Globus pallidus (tissue), 1 donor: ENCODE results near the gene NASP.
A peak's percentile ranks its signal among the peaks of the same experiment; 100 is the strongest.

ENCODE experiments used
- DNase-seq: peaks from one replicate; pipeline ENCODE4 v3.0.0-alpha.2; 2015; ENCODE audit warnings: low spot score

The NASP gene

GRCh38 chr1:45583666-45584350 lies at the start of gene NASP:
Gene NASP (plus strand): TSS chr1:45584041. CDS start chr1:45584147, 106 bp downstream.
- peak; percentile 89 for DNase-seq

GRCh38 chr1:45535988-45536766 lies 47.7 kb upstream of the NASP start:
- no peak for DNase-seq

- no peak for DNase-seq
These were observed 47.0 kb upstream of the NASP start for GRCh38 chr1:45536886-45537285.

- no peak for DNase-seq
These were observed 42.6 kb upstream of the NASP start for GRCh38 chr1:45541193-45541592.

- DNase-seq: peak; percentile 14
These were observed 41.2 kb upstream of the NASP start for GRCh38 chr1:45542591-45542990.

GRCh38 chr1:45543581-45544417 lies 40.0 kb upstream of the NASP start:
- peak; percentile 63 for DNase-seq

- DNase-seq: no peak
These were observed 39.3 kb upstream of the NASP start for GRCh38 chr1:45544530-45544929.

GRCh38 chr1:45545019-45545493 lies 38.8 kb upstream of the NASP start:
- DNase-seq: no peak

GRCh38 chr1:45545553-45546310 lies 38.1 kb upstream of the NASP start:
- no peak for DNase-seq

- peak; percentile 83 for DNase-seq
These were observed 33.2 kb upstream of the NASP start, which contains the start of gene AKR1A1 for GRCh38 chr1:45550401-45551351. Gene AKR1A1 (plus strand): TSS chr1:45550826. CDS start chr1:45561795, 10,969 bp downstream.

- no peak for DNase-seq
These were observed 32.2 kb upstream of the NASP start for GRCh38 chr1:45551684-45552083.

GRCh38 chr1:45552331-45552730 lies 31.5 kb upstream of the NASP start:
- DNase-seq: no peak

GRCh38 chr1:45554198-45554597 lies 29.6 kb upstream of the NASP start:
- no peak for DNase-seq

GRCh38 chr1:45557422-45557944 lies 26.4 kb upstream of the NASP start:
- DNase-seq: no peak

GRCh38 chr1:45563843-45564242 lies 20.0 kb upstream of the NASP start:
- no peak for DNase-seq

- no peak for DNase-seq
These were observed 17.1 kb upstream of the NASP start for GRCh38 chr1:45566722-45567121.

GRCh38 chr1:45567911-45568310 lies 15.9 kb upstream of the NASP start:
- DNase-seq: no peak

GRCh38 chr1:45568421-45568820 lies 15.4 kb upstream of the NASP start:
- no peak for DNase-seq

GRCh38 chr1:45569571-45569961 lies 14.3 kb upstream of the NASP start:
- DNase-seq: no peak

- peak; percentile 72 for DNase-seq
These were observed 13.8 kb upstream of the NASP start for GRCh38 chr1:45569962-45570581.
